ENCODE data around the gene RNF44.
A peak's percentile ranks its signal among the peaks of the same experiment; 100 is the strongest.

DNA sequence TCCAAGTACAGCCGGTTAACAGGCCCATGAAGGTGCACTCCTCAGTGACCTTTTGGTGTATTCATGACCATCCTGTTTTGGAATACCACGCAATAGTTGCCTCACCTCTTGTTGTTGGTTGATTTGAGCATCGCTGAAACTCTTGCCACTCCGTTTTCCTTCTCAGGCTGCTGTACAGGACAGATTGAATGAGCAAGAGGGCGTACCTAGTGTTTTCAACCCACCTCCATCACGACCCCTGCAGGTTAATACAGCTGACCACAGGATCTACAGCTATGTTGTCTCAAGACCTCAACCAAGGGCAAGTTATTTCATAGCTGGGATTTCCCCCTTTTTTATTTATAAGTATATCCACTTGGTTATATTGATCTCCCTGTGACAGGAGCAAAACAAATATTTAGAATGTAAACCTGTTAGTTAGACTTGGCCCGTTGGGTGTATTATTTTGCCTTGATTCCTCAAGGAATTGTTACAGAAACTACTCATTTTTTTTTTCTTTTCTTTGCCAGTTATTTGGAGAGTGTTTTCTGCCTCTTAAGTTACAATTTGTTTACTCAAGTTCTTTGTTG is 50.9 kb downstream of the RNF44 start:
- TF ChIP-seq, protein P1, sequence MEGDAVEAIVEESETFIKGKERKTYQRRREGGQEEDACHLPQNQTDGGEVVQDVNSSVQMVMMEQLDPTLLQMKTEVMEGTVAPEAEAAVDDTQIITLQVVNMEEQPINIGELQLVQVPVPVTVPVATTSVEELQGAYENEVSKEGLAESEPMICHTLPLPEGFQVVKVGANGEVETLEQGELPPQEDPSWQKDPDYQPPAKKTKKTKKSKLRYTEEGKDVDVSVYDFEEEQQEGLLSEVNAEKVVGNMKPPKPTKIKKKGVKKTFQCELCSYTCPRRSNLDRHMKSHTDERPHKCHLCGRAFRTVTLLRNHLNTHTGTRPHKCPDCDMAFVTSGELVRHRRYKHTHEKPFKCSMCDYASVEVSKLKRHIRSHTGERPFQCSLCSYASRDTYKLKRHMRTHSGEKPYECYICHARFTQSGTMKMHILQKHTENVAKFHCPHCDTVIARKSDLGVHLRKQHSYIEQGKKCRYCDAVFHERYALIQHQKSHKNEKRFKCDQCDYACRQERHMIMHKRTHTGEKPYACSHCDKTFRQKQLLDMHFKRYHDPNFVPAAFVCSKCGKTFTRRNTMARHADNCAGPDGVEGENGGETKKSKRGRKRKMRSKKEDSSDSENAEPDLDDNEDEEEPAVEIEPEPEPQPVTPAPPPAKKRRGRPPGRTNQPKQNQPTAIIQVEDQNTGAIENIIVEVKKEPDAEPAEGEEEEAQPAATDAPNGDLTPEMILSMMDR (IDR thresholded peaks at IDR 0.05; ENCODE audit: low read depth, low read length, missing input control), result peak; percentile 15
- no peak for TF ChIP-seq RXRA (IDR thresholded peaks at IDR 0.05)

Data from liver (tissue), 3 donors.